ENCODE results near the gene UBE2J2.

Gene UBE2J2

DNA sequence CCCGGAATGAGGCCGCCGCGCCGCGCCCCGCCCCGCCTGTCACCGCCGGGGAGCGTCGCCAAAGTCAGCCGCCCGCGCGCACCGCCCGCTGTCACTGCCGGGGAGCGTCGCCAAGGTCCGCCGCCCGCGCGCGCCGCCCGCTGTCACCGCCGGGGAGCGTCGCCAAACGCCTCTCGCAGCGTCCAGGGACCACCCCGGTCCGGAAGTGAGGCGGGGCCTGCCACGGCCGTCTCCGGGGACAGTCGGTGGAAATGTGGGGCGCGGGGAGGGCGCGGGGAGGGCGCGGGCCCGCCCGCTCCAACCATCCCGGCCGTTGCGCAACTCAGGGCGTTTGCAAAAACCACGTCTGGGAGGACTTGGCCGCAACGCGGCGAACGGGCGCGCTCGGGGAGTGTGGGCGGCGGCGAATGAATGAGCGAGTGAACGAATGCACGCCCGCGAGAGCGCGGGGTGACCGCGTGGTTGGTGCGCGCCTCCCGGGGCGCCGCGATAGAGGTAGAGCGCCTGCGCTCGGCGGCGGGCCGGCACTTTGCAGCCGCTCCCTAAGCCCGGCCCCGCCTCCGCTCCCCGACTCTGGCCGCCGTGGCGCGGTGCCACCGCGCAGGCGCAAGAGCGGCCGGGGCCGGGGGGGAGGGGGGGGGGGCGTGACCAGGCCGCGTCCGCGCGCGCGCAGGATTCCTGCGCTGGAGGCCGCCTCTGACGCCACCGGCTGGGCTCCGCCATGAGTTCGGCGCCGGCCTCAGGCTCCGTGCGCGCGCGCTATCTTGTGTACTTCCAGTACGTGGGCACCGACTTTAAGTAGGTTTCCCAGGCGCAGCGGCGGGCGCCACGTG is 34.5 kb upstream of the UBE2J2 start, which contains the start of the genes ACAP3 and PUSL1:
TSS of gene ACAP3 (minus strand) at position 8 of the 833 bp plus-strand sequence. CDS start 115 bp downstream, outside the sequence.
TSS of gene PUSL1 (plus strand) at position 675 of the 833 bp plus-strand sequence. CDS start at position 722, 47 bp downstream.
- DNase-seq (ENCODE audit: insufficient read length) (peak; percentile 98), FAIRE-seq (peak; percentile 95)
- TF ChIP-seq POLR2A (IDR thresholded peaks at IDR 0.05; ENCODE audit: low read depth, low read length) = no peak; the same call in 1 of the 2 replicates
- TF ChIP-seq POLR2AphosphoS5 (IDR thresholded peaks at IDR 0.05; ENCODE audit: low read depth, low read length) = 0 out of 2 replicates have a peak, but pooled peaks have one; percentile 37

DNA sequence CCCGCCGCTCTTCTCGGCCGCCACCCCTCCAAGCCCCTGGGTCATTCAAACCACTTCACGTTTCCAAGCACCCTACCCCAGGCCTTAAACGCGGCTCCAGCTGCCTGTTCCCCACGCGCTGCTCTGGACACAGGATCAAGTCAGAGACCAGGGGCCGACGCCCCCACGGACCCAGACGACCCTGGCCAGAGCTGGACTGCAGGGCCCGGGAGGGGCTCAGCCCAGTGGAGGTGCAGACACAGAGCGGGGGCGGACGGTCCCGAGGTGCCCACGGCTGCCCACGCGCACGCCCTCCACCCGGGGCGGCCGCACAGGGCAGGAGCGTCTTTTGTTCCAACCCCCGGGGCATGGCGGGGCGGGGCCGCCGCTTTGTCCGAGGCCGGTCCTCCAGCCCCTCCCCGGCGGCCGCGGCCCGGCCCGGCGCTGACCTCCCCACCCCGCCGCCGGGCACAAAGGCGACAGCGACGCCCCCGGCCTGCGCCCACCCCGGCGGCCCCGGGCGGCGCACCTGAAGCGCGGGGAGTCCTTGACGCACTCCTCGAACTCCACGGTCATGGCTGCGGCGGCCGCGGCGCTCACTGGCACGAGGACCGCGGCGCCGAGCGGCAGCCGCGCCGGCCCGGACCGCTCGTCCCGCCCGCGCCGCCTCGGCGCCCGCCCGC is 33.7 kb upstream of the UBE2J2 start:
- DNase-seq (ENCODE audit: insufficient read length) (no peak), FAIRE-seq (peak; percentile 87)
- TF ChIP-seq POLR2AphosphoS5 (IDR thresholded peaks at IDR 0.05; ENCODE audit: low read depth, low read length) (no peak), TAF1 (IDR thresholded peaks at IDR 0.05; ENCODE audit: borderline replicate concordance, low read depth, low read length) (no peak), POLR2A (IDR thresholded peaks at IDR 0.05; ENCODE audit: low read depth, low read length) (no peak)

- TF ChIP-seq POLR2A (IDR thresholded peaks at IDR 0.05; ENCODE audit: low read depth, low read length) = no peak
- TF ChIP-seq POLR2AphosphoS5 (IDR thresholded peaks at IDR 0.05; ENCODE audit: low read depth, low read length) = no peak
- no peak for TF ChIP-seq TAF1 (IDR thresholded peaks at IDR 0.05; ENCODE audit: borderline replicate concordance, low read depth, low read length)
- peak; percentile 17 for FAIRE-seq
- DNase-seq (ENCODE audit: insufficient read length) = no peak
These were observed 33.1 kb upstream of the UBE2J2 start for GRCh38 chr1:1306661-1307260.

DNA sequence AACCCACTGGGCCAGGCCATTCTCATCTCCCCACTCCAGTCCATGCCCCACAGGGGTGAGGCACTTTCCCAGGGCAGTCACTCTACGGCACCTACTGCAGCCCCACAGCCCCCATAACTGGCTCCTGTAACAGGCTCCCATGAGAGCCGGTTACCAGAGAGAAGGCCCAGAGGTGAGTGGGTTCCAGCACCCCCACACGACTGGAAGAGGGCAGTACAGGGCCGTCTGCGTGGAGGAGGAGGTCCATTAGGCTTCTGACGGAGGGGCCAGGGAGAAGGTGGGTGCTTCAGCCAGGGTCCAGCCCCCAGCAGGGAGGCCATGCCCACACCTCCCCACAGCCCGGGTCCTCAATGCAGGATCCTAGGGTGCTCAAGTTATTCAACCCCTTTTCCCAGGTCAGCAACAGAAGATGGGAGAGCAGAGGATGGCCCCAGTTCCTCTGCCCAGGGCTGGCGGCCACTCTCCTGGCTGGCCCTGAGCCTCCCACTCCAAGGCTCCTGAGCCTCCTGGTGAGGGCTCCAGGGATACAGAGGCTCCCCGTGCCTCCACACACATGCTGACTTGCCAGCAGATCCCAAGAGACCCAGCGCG is 32.5 kb upstream of the UBE2J2 start:
- DNase-seq (ENCODE audit: insufficient read length) (no peak), FAIRE-seq (no peak)
- no peak for TF ChIP-seq TAF1 (IDR thresholded peaks at IDR 0.05; ENCODE audit: borderline replicate concordance, low read depth, low read length)
- TF ChIP-seq POLR2AphosphoS5 (IDR thresholded peaks at IDR 0.05; ENCODE audit: low read depth, low read length) = no peak
- TF ChIP-seq POLR2A (IDR thresholded peaks at IDR 0.05; ENCODE audit: low read depth, low read length) = no peak

DNA sequence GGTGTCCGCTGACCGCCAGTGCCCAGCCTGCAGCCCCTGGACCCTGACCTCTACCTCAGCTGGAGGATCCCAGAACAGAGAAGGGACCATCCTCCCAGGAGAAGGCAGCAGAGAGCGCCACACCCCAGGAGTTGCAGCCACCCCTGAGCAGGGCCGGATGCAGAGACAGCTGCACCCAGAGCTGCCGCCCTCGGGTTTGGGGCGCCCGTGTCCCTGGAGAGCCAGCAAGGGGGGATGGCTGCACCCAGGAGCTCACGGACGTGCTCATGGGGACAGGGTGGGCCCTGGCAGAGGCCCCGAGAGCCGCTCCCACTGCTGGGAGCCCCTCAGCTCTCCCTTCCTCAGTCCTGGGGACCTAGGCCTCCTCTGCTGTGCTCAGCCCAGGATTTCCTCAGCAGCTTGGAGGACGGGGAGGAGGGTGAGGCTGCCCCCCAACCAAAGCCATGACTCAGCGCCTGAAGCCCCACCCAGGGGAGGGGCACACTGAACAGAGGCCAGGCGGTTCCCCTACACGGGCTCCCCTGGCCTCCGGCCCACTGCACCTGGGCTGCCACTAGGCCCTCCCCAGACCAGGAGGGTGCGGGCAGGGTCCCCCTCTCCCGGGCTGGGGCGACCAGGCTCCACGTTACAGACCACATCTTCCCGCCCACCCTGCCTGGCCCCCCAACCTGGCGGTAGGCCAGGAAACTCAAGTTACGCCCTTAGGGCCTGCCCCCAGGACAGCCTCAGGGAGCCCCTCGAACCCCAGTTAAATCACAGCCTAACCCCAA is 31.8 kb upstream of the UBE2J2 start:
- FAIRE-seq (peak; percentile 60), DNase-seq (ENCODE audit: insufficient read length) (peak; percentile 75)
- TF ChIP-seq POLR2AphosphoS5 (IDR thresholded peaks at IDR 0.05; ENCODE audit: low read depth, low read length) (no peak), POLR2A (IDR thresholded peaks at IDR 0.05; ENCODE audit: low read depth, low read length) (peak; percentile 43; the same call in 1 of the 2 replicates)

DNA sequence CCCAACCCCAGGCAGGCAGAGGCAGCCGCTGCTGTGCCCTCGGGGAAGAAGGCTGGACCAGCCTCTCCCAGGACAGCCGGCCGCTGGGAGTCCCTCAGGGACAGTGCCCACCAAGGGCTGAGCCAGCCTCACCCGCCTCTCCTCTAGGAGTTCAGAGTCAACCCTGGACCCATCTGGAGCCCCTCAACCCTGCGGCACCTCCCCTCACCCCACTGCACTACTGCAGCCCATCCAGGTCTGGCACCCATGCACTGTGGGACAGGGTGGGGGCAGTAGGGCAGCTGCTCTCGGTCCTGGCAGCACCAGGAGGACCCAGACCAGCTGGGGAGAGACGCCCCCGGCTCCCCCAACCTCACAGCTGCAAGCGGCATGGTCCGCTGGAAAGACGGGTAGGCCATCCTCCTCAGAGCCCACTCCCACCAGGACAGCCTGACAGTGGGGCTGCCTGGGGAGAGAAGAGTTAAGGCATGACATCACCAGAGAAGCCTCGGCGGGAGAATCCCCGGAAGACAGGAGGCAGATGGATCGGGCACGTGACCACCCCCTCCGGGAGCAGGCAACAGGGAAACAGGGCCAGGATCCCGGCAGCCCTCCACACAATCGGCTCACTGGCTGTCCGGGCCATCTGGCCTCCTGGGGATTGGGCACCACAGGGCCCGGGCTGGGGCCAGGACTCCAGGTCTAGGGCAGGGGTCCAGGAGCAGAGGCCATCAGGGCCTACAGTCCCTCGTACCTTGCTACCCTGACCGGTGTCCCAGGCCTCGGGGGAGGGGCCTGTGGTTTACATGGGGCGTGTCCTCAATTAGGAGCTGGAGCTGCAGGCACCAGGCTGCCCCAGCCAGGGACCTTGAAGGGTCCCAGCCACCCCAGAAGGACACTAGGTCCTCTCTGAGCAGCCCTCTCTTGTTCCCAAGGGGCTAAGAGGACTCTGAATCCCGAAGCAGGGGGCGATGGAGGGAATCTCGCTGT is 31.0 kb upstream of the UBE2J2 start:
- DNase-seq (ENCODE audit: insufficient read length) = no peak
- TF ChIP-seq POLR2AphosphoS5 (IDR thresholded peaks at IDR 0.05; ENCODE audit: low read depth, low read length) (no peak), TAF1 (IDR thresholded peaks at IDR 0.05; ENCODE audit: borderline replicate concordance, low read depth, low read length) (no peak), POLR2A (IDR thresholded peaks at IDR 0.05; ENCODE audit: low read depth, low read length) (no peak)
- FAIRE-seq = no peak

DNA sequence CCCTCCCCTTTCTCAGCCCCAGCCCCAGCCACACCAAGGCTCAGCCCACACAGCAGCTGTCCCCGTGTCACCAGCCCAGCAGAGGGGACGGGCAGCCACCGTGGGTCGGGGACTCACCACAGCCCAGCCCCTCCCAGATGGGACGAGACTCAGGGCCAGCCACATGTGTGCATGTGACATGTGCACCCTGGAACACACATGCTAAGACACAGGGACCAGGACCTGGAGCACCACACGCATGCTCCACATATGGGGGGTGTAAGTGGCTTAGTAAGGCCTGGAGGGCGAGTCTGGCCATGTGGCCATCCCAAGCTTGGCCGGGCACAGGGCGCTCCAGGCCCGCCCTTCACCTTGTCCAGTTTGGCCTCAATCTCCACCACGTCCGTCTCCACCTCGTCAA is 30.1 kb upstream of the UBE2J2 start:
- FAIRE-seq (no peak), DNase-seq (ENCODE audit: insufficient read length) (no peak)
- TF ChIP-seq POLR2A (IDR thresholded peaks at IDR 0.05; ENCODE audit: low read depth, low read length) (no peak), POLR2AphosphoS5 (IDR thresholded peaks at IDR 0.05; ENCODE audit: low read depth, low read length) (no peak), TAF1 (IDR thresholded peaks at IDR 0.05; ENCODE audit: borderline replicate concordance, low read depth, low read length) (no peak)

GRCh38 chr1:1302951-1303509 is 29.4 kb upstream of the UBE2J2 start:
- TF ChIP-seq TAF1 (IDR thresholded peaks at IDR 0.05; ENCODE audit: borderline replicate concordance, low read depth, low read length) (no peak), POLR2A (IDR thresholded peaks at IDR 0.05; ENCODE audit: low read depth, low read length) (no peak), POLR2AphosphoS5 (IDR thresholded peaks at IDR 0.05; ENCODE audit: low read depth, low read length) (no peak)
- FAIRE-seq = no peak

DNA sequence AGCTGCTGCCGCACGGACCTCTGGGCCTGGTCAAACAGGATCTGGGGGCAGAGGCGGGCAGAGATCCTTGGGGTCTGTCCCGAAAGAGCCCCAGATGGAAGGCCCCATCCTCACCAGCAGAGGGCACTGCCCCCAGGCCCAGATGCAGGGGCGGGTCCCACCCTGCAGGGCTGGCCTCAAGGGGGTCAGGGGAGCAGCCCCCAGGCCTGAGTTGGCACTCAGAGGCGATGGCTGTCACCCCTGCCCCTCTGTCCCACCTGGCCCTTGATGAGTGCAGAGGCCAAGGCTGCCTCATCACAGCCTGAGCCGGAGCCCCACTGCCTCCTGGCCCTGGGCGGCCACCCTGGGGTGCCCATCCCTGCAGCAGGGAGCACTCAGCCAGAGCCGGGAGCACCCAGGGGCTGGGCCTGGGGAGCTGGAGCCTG is 28.4 kb upstream of the UBE2J2 start:
- FAIRE-seq (no peak), DNase-seq (ENCODE audit: insufficient read length) (no peak)
- TF ChIP-seq TAF1 (IDR thresholded peaks at IDR 0.05; ENCODE audit: borderline replicate concordance, low read depth, low read length) (no peak), POLR2A (IDR thresholded peaks at IDR 0.05; ENCODE audit: low read depth, low read length) (no peak), POLR2AphosphoS5 (IDR thresholded peaks at IDR 0.05; ENCODE audit: low read depth, low read length) (no peak)

More at GRCh38 chr1:1302951-1303509, 29.4 kb upstream of the UBE2J2 start:
- no peak for DNase-seq (ENCODE audit: insufficient read length)
